HG03064 (cell line): ENCODE results near the gene TRMT112.
"Not testable (repeated sequence)": the region's sequence is repeated elsewhere in the genome, so short reads cannot be mapped to it uniquely, and the experiment has no call there.

Source experiments
- ATAC-seq: cut with Tn5 transposase; IDR thresholded peaks from one replicate; pipeline ENCODE4 v1.9.1; 2021; ENCODE audit warnings: low read depth; ENCODE audit not compliant: unreplicated experiment

TRMT112 gene

GRCh38 chr11:64334764-64335735 lies 17.7 kb upstream of the TRMT112 start:
- peak; percentile 74 for ATAC-seq

GRCh38 chr11:64333556-64333955 lies 16.2 kb upstream of the TRMT112 start:
- no peak for ATAC-seq

- no peak for ATAC-seq
These were observed 14.4 kb upstream of the TRMT112 start for GRCh38 chr11:64331569-64332371.

- ATAC-seq, result no peak
These were observed 13.5 kb upstream of the TRMT112 start for GRCh38 chr11:64330888-64331287.

GRCh38 chr11:64327993-64328392 lies 10.6 kb upstream of the TRMT112 start:
- ATAC-seq, result no peak

- ATAC-seq, result no peak
These were observed 10.0 kb upstream of the TRMT112 start for GRCh38 chr11:64327375-64327774.

GRCh38 chr11:64324692-64325469 lies 7.5 kb upstream of the TRMT112 start:
- no peak for ATAC-seq

- ATAC-seq, result not testable (repeated sequence)
These were observed 6.6 kb upstream of the TRMT112 start for GRCh38 chr11:64323984-64324383.

GRCh38 chr11:64323373-64323772 lies 6.0 kb upstream of the TRMT112 start:
- no peak for ATAC-seq

- ATAC-seq, result no peak
These were observed 5.5 kb upstream of the TRMT112 start for GRCh38 chr11:64322925-64323260.

GRCh38 chr11:64321533-64321932 lies 4.2 kb upstream of the TRMT112 start:
- ATAC-seq, result no peak

- ATAC-seq, result no peak
These were observed 3.7 kb upstream of the TRMT112 start for GRCh38 chr11:64321026-64321425.

GRCh38 chr11:64320556-64320955 lies 3.2 kb upstream of the TRMT112 start:
- ATAC-seq, result no peak

GRCh38 chr11:64318766-64319761 lies 1.7 kb upstream of the TRMT112 start:
- no peak for ATAC-seq

GRCh38 chr11:64317961-64318765 lies 804 bp upstream of the TRMT112 start, which contains the start of gene PRDX5:
PRDX5 (plus strand) TSS chr11:64318121; CDS start chr11:64318216, 95 bp downstream.
- ATAC-seq, result peak; percentile 56

GRCh38 chr11:64316672-64317324 lies 561 bp downstream of the TRMT112 start:
- ATAC-seq, result no peak

- ATAC-seq, result not testable (repeated sequence)
These were observed 1.5 kb downstream of the TRMT112 start for GRCh38 chr11:64315667-64316526.
